HG02938 (cell line): ENCODE measurements around the gene KLF15.

Source experiments
- ATAC-seq: cut with Tn5 transposase; IDR thresholded peaks from one replicate; pipeline ENCODE4 v1.9.1; 2021; ENCODE audit warnings: mild to moderate bottlenecking, moderate library complexity; ENCODE audit not compliant: unreplicated experiment

The KLF15 gene

DNA sequence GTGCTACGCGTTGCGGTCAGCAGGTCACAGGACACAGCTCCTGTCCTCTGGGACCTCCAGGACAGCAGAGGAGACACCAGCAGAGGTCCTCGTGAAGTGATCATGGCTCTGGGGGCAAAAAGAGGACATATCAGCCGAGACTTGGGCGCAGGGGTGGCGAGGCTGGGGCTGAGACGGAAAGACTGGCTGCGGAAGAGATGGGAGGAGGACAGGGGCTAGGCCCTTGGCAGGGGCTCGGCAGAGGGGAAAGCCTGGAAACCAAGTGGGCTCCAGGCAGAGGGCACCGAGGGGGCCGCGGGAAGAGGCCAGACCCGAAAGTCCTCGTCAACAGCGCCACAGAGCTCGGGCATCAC, 32.6 kb upstream of the KLF15 start:
- no peak for ATAC-seq

DNA sequence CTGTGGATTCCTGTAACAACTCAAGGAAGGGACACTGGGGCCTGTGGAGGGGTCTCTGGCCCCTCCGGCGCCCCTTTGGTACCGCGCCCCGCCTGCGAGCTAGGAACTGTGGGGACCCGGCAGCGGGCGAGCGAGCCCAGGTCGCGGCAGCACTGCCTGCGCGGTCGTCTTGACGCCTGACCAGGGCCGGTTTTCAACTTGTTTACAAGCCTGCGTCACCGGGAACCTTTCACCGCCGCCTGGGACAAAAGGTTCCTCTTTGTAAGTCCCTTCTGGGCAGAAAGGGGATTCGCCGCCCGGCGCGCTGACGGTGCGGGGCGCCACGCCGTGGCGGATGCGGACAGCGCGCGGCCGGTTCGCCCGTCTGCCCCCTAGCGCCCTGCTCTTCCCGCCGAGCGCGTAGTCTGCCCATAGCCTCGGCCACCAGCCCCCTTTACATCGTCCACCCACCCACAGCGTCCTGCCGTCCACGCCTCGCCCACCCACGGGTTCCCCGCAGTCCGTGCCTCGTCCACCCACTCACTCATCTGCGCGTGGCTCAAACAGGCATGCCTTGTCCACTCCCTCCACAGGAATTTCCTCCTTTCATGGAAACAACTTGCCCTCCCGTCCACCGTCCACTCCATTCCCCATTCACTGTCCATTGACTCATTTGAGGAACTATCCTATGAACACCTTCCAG, 32.0 kb upstream of the KLF15 start:
- peak; percentile 51 for ATAC-seq

DNA sequence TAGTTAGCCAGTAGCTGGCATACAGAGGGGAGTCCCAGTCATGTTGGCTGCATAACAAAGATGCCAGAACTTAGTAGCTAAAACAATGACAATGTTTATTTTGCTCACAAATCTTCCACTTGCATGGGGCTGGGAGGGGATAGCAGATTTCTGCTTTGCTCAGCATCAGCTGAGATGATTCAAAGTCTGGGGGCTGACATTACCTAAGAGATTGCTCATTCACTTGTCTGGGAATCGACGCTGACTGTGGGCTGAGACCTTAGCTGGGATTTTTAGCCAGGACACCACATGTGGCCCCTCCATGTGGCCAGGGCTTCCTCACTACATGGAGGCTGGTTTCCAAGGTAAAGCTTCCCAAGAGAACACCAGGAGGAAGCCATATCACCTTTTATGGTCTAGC, 24.8 kb upstream of the KLF15 start:
- ATAC-seq = no peak

DNA sequence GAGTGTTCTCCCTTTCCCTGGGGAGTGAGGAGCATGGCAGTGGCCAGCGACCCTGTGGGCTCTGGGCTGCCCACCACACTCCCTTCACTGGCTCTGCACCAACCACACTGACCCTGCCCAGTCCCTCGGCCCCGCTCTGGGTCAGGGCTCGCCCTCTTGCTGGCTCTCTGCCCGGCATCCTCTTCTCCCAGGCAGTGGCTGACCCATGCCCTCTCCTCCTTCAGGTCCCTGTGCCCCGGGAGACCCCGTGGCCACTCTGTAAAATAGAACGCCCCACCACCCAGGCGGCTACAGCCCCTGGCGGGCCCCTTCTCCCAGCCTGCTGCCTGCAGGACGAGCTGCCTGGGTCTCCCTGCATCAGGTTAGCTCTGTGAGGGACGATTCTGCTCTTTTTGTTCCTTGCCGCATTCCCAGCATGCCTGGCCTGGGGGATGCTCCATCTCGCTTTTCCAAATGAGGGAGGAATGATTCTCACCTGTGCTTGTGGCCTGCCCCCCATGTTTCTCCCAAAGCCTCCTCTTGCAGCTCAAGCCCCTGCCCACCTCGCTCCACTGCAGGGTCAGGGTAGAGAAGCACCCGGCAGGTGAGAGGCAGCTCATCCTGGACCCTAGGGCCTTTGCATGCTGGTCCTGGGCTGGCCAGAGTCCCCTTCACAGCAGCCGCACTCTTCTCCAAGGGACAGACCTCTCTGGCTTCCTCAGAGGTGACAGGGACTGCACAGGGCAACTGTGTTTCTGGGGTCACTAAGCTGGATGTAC, 23.0 kb upstream of the KLF15 start:
- ATAC-seq = no peak

DNA sequence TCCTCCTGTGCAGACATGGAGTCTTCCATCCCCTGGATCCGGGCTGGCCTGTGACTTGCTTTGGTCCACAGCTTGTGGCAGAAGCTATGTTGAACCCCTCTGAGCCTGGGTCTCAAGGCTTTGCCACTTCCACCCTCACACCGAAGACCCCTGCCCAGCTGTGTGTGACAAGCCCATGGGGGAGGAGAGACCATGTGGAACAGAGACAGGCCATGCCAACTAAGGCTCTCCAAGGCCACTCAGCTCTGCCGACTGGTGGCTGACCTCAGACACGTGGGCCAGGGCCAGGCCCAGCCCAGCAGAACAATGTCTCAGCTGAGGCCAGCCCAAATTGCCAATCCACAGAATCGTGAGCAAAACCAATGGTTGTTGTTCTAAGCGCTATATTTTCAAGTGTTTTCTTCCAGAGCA, 21.1 kb upstream of the KLF15 start:
- no peak for ATAC-seq

DNA sequence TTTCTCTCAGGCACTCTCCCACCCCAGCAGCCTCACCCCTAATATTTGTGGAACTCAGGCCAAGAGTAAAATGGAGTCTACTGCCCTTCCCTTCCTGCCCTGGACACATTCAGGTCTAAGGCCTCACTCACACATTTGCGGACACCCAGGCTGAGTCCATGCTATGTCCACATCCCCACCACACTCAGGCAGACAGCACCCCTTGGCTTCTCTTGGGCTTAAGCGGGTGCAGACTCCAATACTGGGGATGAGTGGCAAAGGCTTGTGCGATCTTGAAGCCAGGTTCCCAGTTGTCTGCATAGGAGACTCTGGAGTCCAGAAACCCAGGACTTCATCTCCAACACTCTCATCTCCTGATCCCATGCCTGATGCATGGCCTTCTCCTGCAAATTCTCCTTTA, 20.0 kb upstream of the KLF15 start:
- ATAC-seq = no peak

DNA sequence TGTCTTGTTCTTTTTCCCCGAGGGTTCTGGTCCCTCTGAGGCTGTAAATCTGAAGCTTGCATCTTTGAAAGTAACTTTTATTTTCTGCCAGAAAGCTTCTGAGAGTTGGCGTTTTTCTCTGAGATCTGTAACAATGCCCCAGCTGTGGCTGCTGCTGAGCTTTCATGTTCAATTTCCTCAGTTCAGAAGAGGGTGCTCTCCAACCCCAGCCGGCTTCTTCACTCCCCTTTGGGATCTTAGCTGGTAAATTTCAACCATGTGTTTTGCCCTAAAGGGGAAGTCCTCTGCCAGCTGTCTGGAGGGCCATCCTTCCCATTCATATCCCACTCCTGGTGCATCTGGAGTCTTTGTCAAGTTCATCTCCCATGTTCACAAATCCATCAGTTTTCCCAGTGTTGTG, 19.2 kb upstream of the KLF15 start:
- ATAC-seq = no peak

DNA sequence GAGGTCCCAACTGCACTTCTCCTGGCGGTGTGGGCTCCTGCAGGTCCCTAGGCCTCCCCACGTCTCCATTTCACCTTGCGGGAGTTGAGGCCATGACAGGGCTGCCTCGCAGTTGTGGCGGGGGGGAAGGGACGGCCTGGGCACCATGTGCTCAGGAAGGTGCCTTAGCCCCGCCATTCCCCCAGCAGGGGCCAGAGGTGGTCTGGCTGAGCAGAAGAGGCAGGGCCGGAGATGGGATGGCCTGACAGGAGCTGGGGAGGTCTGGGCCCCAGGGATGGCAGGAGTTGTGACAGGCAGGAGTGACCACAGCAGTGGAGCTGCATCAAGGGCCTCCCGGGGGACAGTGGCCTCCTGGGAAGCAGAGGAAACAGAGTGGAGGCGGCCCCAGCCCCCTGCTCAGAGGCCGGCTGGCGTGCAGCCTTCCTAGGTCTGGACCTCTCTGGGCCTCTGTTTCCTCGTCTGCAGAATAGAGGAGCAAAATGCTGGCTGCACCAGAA, 18.7 kb upstream of the KLF15 start:
- ATAC-seq = no peak

DNA sequence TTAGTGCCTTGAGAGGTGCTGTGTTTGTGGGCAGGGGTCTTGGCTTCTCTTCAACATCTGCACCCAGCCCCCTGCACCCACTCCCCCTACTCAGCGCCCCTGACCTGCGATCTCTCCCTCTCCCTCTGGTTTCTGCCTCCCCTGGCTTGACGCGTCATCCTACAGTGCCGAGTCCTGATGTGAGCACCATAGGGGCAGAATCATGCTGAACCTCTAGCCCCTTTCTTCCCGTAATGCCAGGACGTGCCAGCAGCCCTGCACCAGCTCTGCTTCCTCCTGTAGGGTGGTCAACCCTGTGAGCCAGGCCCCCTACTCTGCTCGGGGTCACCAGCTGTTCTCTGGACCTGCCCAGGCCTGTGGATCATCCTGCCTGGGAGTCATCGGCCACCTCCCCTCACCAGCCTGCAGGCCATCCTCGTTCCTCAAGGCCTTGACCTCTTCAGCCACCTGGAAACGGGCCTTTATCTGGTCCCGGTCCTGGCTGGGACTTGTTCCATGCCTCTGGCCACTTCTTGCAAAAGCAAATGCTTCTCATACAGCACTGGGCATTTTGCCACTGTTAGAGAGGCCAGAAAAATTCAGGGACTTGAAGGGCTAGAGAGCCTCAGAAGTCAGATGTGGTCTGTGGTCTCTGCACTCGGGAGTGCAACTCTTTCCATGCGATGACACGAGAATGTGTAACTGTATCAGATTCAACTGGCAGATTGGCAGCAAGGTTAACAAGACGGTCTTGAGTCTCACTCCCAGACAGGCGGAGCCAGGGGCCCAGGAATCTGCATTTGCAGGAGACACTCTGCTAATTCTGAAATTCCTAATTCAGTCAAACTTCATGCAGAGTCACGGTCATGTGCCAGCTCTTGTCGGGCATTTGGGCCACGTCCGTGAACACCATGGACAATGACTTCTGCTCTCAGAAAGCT, 16.7 kb upstream of the KLF15 start:
- ATAC-seq = no peak

DNA sequence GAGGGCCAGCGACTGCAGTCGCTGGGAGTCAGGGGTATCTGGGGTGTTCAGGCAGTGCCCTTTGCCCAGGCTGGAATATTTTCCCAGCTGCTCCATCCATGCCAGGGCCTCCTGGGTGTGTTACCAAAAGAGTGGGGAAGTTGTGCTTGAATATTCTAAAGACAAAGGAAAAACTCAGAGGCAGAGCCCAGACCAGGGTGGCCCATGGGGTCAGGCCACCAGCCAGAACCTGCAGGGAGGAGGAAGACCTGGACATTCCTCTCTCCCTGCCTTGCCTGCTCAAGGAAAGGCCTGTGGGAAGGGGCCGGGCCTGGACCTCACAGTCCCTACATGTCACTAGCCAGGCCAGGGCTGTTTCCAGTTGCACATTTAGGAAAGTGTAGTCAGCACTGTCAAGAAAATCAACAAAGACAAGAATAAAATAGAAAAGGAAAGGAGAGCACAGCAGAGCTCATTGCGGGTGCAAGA, 16.0 kb upstream of the KLF15 start:
- no peak for ATAC-seq

DNA sequence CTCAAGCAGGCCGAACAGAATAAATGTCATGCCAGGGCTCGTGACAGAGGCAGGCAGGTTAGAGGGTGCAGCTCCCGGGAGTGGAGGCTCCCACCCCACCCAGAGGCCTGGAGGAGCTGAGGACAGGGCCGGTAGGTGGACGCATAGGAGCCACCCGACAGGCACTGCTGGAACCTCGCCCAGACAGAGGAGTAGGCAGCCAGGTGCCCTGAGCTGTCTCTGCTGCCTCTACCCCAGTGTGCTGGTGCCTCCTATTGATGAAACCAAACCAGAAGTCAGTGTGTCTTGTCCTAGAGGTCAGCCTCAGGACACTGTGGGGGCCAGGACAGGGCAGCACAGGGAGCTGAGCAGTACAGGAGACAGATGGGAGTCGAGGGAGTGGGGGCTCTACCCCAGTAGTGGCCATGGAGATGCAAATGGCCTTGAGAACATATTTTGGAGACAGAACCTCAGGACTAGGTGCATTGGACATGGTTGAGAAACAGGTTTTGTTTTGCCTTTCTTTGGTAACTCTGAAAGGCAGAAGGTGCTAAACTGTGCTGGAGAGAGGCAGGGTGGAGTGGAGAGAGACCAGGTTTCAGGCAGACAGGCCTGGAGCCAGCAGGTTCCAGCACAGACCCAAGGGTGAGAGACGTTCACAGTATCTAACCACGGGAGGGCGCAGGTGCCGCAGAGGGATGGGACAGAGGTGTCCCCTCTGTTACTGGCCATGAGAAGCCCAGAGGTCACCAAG, 15.4 kb upstream of the KLF15 start:
- ATAC-seq = no peak

DNA sequence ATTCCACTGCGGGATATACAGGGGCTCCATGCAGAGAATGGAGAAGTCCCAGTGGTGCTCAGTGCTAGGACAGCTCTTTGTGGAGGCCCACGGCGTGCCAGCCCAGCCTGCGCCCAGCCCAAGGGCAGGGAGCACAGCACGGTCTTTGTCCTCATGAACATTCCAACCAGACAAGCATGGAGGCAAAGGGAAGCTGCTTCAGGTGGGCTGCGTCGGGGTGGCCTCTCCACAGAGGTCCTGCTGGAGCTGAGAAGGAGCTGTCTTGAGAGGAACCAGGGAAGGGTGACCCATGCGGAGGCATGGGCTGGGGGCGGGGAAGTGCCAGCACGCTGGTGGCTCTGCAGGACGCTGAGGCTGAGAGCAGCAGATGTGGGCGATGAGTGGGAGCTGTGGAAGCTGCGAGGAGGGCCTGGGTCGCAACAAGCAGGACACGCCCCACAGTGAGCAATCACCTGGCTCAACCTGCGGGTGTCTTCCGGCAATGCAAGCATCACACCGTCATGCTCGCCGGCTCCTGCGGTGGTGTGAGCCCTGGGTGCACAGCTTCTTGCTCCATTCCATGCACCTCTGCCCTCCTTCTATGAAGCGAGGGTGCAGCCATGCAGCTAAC, 14.0 kb upstream of the KLF15 start:
- ATAC-seq = no peak

DNA sequence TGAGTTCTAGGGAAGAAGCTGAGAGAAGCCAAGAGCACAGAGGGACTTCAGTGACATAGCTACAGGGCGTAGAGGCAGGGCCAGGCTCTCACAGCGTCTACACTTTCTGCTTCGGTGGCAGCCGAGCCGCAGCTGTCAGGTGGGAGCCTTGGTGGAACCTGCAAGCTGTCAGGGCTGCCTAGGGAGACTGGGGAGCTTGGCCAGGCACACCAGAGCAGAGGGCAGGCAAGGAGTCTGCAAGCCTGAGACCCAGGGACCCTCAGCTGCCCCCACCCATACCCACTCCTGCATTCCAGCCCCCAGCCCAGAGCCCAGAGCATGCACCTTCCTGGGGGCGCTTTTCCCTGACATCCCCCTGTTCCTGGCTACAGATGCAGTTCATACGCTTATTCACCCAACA, 13.4 kb upstream of the KLF15 start:
- ATAC-seq = no peak

DNA sequence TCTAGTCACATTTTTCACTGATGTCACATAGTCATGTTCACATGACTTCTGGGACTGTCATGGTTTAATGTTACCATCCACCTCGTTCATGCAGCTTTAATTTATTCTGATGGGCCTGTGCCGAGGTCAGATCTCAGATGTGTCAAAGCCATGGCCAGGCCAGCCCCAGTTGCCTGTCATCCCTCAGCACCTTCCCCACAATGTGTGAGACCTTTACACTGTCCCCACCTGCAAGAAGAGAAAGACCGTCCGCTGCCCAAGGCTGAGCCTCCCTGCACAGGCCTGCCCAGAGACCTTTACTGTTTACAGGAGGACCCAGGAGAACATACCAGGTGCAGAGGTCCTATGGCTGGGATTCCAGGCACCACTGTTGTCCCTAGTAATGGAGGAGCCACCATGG, 12.8 kb upstream of the KLF15 start:
- no peak for ATAC-seq

DNA sequence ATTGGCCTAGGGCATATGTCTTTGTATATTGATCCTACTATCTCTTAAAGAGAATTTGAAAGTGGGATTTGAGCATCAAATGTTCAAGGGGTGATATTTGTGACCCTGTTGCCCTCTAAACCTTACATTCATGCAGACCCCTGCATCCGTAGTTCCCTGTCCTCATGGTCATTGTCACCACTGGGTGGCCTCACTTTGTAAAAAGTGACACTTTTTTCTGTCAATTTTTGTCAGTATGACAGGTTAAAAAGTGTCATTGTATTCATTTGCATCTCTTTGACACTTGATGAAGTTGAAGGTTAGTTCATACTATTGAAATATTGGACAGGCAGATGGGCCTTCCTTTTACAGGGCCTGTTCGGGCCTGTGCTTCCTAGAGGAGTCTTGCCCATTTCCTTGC, 12.3 kb upstream of the KLF15 start:
- ATAC-seq = no peak

DNA sequence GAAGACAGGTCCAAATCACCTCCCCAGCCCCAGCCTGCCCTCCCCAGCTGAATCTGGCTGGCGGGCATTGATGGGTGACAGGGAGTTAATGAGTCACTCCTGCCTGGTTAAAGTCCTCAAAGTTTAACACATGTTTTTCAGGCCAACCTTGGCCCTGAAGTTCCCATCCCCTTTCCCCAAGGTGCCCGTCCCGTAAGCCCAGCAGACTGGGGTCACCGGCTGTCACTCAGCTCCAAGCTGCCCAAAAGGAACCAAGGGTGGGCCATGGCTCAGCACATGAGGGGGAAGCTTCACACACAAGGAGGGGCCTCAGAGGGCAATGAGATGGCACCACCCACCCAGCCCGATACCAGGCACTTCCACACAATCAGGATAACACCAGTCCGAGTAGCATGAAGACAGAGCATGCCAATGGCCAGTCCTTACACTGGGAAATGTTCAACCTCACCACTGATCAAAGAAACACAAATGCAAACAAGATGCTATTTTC, 10.2 kb upstream of the KLF15 start:
- no peak for ATAC-seq

DNA sequence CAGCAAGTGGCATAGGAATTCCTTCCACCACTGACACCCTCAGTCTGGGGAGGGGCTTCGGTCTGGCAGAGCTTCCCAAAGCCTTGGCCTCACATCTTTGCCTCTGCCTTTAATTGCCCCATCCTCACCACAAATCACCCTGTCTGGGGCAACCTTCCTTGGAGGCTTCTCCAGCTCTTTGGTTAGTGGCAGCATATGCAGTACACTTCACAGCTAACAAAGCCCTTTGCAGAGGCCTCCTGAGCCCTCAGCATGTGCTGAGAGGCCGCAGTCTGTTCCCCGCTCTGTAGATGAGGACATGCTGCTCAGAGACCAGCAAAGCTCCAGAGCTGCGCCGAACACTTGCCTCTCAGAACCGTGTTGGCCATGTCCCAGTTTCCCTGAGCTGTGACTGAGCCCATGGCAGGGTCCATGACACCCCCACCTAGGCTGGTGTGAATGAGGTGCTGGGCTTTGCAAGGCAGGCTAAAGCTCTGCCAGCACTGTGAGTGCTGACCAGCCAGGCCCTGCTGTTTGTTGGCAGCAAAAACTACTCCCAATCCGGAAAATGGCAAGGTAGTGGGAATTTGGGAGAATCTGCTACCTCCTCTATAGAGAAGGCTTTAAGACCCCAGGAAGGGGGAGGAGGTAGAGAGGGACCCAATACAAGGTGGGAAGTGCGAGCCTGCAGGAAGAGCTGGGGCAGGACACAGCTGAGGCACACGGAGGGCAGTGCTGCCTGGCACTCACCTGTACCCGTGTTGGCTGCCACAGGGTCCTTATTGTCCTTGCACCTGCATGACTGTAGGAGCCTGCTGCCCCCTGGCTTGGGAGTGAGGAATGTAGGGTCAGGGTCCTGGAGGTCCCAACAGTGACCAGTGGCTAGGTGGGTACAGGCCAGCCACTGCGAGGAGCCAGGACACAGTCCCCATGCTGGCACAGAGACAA, 8.4 kb upstream of the KLF15 start:
- ATAC-seq = no peak

DNA sequence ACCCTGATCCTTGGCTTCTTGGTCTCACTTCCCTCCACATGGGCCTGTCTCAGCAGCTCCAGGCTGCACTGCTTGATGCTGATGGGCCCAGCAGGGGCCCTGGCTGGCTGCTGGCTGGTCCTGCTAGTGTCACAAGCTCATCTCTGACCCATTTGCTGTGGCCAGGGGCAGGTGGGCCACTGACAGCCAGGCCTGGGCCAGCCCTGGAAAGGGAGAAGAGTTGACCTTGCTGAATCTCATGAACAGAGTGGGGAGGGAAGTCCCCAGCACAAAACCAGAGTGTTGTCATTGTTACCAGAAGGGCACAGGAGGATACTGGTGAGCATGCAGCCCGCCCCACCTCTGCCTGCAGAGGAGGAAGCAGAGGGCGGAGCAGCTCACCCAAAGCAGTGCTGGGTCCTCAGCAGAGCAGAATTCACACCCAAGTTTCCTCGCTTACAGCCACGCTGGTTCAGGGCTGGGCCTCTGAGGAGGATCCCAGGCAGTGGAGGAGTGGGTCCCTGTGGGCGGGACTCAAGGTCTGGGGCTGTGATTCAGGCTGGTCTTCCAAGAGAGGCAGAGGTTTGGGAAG, 7.6 kb upstream of the KLF15 start:
- ATAC-seq = no peak
